Keratinocyte (primary cell): ENCODE measurements around the gene TMEM163.

Experiments
- EZH2 ChIP-seq: IDR thresholded peaks from one replicate; pipeline ENCODE4 v1.6.1; 2012; ENCODE audit warnings: inconsistent platforms, mild to moderate bottlenecking, low read length, moderate library complexity
- TF ChIP-seq, protein P1 (sequence below), 3 experiments: IDR thresholded peaks in 1 of 3; conservative IDR thresholded peaks in 1 of 3; optimal IDR thresholded peaks in 1 of 3; 2 replicates in 2 of 3; 3 replicates in 1 of 3; pipeline versions ENCODE3 to v1.5.1; 2011; ENCODE audit warnings: low read length in 3 of 3, mild to moderate bottlenecking in 3 of 3, moderate library complexity in 2 of 3, control low read depth in 1 of 3, inconsistent platforms in 1 of 3; ENCODE audit not compliant: insufficient read depth in 2 of 3; ENCODE audit errors: extremely low read depth in 1 of 3

DNA sequence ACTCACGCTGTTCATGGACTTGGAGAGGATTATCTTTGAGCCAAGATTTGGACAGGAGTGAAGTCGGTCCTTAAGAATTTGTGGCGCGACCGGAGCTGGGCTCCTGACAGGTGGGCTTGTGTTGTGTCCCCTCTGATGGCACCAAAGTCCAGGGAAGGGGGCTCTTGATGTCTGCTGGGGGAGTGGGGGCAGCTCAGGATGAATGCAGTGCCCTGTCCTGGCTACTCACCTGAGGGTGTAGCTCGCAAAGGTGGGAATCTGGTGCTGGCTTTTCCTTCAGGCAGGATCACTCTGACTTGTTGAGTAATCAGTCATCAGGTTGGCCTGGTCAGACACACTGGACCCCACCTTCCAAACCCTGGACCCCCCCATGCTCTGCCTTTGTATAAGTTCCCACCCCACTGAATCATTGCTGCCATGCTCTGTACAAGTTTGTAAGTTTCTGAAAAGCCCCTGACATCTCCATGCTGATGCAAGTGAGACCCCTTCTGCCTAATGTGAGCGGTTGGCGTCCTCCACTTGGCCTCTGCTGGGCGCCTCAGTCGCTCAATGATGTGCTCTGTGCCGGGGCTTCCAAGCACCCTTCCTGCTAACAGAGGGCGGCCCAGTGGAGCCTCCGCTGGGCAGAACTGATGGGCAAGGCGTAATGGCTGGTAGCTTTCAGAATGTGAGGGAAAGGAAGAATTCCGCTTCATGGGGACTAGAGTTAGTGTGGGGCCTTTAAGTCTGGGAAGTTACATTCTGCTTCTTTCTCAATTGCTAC, 268.9 kb downstream of the TMEM163 start:
- TF ChIP-seq EZH2: no peak
- TF ChIP-seq, protein P1, sequence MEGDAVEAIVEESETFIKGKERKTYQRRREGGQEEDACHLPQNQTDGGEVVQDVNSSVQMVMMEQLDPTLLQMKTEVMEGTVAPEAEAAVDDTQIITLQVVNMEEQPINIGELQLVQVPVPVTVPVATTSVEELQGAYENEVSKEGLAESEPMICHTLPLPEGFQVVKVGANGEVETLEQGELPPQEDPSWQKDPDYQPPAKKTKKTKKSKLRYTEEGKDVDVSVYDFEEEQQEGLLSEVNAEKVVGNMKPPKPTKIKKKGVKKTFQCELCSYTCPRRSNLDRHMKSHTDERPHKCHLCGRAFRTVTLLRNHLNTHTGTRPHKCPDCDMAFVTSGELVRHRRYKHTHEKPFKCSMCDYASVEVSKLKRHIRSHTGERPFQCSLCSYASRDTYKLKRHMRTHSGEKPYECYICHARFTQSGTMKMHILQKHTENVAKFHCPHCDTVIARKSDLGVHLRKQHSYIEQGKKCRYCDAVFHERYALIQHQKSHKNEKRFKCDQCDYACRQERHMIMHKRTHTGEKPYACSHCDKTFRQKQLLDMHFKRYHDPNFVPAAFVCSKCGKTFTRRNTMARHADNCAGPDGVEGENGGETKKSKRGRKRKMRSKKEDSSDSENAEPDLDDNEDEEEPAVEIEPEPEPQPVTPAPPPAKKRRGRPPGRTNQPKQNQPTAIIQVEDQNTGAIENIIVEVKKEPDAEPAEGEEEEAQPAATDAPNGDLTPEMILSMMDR (optimal IDR thresholded peaks at IDR 0.05 in 1 of 3, IDR thresholded peaks at IDR 0.05 in 1 of 3, conservative IDR thresholded peaks at IDR 0.05 in 1 of 3; ENCODE audit: extremely low read depth in 1 of 3, insufficient read depth in 2 of 3, low read length in 3 of 3): no peak
